Astrocyte of the cerebellum (primary cell): Measurements from ENCODE around the gene GRID1.
"Not testable (repeated sequence)": the region's sequence is repeated elsewhere in the genome, so short reads cannot be mapped to it uniquely, and the experiment has no call there.

Source experiments
- DNase-seq: peaks from one replicate; pipeline ENCODE4 v3.0.0-alpha.2; 2011; ENCODE audit warnings: low read depth
- H3K4me3 ChIP-seq: 2 replicates; pipeline ENCODE4 v1.5.1; 2011; ENCODE audit warnings: mild to moderate bottlenecking, low read depth, low read length, moderate library complexity
- in situ Hi-C: cut with HindIII; loops from 2 replicates; pipeline ENCODE4 v1.10.0; 2017; ENCODE audit warnings: low sequenced_read_pairs
- TF ChIP-seq, protein P1 (sequence below): IDR thresholded peaks from 2 replicates; pipeline ENCODE4 v1.5.1; 2012; ENCODE audit warnings: low read length, low read depth, moderate library complexity, mild to moderate bottlenecking; ENCODE audit errors: missing control alignments

The GRID1 gene

DNA sequence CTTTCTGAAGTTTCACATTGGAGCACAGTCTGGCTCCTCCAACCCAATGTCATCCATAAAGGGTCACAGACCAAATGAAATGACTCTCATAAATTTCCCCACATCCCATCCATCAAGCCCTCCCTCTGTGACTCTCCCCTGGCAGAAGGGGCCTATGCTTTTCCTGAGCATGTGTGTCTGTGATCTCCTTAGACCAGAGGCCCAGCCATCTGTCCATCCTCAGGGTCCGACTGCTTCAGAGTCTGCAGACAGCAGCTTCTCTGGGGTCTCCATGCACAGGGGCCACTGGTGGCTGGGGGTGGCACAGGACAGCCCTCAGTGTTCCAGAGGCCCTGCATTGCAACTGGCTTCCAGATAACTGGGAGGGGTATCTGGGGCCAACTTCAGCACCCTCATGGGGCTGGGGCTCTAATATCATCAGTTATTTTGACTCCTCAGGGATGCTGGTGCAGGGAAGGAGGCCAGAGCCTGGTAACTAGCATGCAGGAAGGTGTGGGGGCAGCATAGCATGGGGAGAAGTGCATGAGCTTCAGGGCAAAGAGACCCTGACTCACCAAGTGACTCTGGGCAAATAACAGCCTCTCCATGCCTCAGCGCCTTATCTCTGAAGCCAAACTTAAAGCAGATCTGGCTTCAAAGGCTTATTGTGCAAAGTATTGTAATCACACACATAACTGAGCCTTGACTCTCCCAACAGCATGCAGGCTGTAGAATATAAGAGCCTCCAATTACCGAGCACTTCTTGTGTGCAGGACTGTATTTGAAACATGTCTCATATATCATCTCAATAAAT is 266.9 kb downstream of the GRID1 start:
- TF ChIP-seq, protein P1, sequence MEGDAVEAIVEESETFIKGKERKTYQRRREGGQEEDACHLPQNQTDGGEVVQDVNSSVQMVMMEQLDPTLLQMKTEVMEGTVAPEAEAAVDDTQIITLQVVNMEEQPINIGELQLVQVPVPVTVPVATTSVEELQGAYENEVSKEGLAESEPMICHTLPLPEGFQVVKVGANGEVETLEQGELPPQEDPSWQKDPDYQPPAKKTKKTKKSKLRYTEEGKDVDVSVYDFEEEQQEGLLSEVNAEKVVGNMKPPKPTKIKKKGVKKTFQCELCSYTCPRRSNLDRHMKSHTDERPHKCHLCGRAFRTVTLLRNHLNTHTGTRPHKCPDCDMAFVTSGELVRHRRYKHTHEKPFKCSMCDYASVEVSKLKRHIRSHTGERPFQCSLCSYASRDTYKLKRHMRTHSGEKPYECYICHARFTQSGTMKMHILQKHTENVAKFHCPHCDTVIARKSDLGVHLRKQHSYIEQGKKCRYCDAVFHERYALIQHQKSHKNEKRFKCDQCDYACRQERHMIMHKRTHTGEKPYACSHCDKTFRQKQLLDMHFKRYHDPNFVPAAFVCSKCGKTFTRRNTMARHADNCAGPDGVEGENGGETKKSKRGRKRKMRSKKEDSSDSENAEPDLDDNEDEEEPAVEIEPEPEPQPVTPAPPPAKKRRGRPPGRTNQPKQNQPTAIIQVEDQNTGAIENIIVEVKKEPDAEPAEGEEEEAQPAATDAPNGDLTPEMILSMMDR = no peak
- no peak for DNase-seq
- in situ Hi-C loops = no loop called here
- H3K4me3 ChIP-seq = no peak overlapping the region

DNA sequence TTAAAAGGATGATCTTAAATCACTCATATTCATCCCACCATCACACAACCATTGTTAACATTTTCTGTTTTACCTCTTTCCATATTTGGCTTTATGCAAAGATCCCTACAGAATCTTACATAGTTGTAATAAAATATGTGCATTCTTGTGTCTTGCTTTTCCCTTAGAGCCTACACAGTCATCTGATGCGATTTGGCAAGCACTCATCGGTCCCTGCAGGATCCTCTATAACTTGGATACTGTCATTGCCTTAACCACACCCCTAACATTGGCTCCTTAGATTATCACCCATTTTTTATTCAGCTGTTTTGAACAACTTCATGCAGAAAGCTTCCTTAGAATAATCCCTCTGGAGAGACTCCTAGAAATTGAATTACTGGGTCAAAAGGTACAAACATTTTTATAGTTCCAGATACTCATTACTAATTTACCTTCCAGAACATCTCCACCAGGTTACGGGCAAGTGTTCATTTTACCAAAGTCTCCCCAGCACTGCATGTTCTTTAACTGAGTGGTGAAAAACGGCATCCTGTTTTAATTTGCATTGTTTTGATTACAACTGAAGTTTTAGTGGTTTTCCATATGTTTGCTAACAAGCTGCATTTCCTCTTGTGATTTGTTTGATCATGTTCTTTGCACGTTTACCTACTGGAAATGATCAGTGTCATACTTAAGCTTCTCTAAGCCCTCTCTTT is 268.3 kb downstream of the GRID1 start:
- no peak for DNase-seq
- in situ Hi-C loops = no loop called here
- TF ChIP-seq, protein P1 = no peak
- no peak overlapping the region for H3K4me3 ChIP-seq

DNA sequence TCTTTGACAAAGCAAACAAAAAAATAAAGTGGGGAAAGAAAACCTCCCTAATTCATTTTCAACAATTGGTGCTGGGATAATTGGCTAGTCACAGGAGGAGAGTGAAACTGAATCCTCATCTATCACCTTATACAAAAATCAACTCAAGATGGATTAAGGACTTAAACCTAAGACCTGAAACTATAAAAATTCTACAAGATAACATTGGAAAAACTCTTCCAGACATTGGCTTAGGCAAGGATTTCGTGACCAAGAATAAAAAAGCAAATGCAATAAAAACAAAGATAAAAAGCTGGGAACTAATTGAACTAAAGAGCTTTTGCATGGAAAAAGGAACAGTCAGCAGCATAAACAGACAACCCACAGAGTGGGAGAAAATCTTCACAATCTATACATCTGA is 271.5 kb downstream of the GRID1 start:
- H3K4me3 ChIP-seq, in situ Hi-C loops, DNase-seq: not testable (repeated sequence)

DNA sequence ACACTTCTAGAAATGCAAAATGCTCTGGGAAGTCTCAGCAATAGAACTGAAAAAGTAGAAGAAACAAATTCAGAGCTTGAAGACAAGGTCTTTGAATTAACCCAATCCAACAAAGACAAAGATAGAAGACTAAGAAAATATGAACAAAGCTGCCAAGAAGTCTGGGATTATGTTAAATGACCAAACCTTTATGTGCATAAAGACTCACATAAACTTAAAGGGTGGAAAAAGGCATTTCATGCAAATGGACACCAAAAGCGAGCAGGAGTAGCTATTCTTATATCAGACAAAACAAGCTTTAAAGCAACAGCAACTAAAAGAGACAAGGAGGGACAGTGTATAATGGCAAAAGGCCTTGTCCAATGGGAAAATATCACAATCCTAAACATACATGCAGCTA is 274.3 kb downstream of the GRID1 start:
- DNase-seq, H3K4me3 ChIP-seq, in situ Hi-C loops: not testable (repeated sequence)

DNA sequence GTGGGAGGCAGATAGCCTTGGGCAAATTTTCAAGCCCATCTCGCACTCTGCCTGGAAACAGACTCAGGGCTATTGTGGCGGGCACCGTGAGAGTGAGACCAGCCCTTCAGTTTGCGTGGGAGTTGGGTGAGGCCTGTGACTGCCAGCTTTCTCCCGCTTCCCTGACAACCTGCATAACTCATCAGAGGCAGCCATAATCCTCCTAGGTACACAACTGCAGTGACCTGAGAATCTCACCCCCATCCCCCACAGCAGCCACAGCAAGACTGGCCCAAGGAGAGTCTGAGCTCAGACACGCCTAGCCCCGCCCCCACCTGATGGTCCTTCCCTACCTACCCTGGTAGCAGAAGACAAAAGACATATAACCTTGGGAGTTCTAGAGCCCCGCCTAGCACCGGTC is 275.4 kb downstream of the GRID1 start:
- no peak overlapping the region for H3K4me3 ChIP-seq
- TF ChIP-seq, protein P1 = no peak
- in situ Hi-C loops = no loop called here
- DNase-seq = no peak

DNA sequence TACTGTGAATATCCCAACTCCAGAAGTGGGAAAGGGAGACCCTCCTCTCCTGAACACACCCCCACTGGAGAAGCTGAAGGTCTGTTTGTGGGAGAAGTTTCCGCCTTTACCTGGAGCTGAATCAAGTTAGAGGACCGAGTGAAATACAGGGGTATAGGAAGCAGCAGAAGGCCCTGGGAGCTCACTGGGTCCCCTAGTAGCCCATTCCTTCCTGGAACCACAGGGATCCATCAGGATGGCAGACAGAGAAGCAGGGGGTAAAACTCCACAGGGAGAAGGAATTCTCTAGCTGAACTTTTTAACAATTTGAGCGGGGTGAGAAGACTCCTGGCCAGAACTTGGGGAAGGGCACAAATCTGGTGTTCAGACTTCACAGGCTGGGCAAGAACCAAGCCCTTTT is 275.8 kb downstream of the GRID1 start:
- TF ChIP-seq, protein P1 = no peak
- no peak for DNase-seq
- no peak overlapping the region for H3K4me3 ChIP-seq
- in situ Hi-C loops = no loop called here

DNA sequence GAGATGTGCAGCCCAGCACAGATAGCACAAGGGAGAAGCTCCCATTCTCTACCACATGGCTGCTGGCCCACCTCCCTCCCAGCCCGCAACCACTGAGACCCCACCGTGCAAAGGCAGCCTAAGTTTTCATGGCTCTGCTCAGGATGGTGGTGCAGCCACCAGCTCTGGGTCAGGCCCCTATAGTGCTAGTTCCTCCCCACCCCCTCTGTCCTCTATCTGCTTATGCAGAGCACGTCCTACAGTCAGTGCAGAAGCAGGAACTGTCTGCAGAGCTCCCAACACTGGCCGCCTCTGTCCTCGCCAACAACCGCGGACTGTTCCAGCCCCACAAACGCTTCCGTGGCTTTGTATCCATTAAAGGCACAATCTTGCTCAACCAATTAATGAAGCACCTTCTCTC is 278.9 kb downstream of the GRID1 start:
- no peak for DNase-seq
- no peak overlapping the region for H3K4me3 ChIP-seq
- TF ChIP-seq, protein P1 = no peak
- in situ Hi-C loops = no loop called here
